SIG-M5 (cell line): ENCODE results near the gene STARD13.

Experiments used
- DNase-seq: peaks from one replicate; lab custom pipeline; 2025; lab: John Stamatoyannopoulos, UW

The STARD13 gene

DNA sequence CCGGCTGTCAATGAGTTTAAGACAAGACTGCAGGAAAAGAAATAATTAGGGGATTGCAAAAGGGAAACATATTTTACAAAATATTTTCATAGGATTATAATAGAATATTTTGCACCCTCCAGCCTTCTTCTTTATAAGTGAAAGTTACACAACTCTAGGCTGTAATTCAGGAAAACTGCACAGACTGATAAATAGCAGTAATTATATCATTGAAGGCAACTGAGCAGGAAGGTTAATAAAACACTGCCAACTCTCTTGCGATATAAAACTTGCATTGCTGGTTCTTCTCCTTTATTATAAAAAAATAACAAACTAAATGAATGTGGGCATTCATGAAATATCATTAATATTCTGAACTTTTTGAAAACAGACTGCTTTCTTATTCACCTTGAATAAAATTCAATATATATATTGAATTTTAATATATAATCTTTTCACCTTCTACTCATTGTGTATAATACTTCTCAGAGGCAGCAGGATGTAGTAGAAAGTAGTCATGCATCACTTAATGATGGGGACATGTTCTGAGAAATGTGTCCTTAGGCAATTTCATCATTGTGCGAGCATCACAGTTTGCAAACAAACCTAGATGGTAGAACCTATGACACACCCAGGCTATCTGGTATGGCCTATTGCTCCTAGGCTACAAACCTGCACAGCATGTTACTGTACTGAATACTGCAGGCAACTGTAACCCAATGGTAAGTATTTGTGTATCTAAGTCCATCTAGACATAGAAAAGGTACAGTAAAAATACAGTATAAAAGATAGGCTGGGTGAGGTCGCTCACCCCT is 24.9 kb upstream of the STARD13 start:
- DNase-seq: no peak

DNA sequence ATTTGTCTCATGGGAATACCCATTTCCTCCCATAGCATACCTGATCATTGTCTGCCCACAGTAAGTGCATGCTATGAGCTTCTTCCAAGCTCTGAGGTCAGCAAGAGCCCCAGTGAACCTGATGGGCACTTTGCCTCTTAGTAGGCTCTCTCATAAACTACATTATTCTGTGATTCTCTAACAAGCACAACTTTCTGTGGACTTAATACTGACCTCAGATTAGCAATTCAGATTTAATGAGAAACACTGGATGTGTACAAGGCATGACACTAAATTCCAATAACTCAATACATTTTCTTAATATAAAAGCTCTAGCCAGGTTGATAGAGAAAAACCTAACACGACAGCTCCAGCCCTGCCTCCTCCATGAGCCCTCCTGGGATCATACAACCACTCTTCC is 23.3 kb upstream of the STARD13 start:
- no peak for DNase-seq

DNA sequence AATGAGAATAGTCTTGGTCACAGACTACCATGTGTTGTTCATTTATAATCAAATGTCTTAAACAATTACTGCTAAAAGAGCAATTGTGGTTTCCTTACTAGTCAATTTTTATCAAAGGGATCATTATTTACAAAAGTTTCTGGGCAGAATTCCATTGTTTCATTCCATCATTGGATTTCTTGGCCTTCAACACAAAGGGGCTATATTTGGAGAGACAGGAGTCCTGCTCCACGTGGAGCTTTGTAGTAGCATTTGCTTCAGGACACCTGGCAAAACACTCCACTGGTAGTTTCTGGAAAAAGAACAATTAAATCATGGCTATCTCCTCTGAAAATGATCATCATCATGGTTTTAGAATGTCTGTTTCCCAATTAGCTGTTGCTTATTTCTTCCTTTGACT is 22.3 kb upstream of the STARD13 start:
- no peak for DNase-seq

DNA sequence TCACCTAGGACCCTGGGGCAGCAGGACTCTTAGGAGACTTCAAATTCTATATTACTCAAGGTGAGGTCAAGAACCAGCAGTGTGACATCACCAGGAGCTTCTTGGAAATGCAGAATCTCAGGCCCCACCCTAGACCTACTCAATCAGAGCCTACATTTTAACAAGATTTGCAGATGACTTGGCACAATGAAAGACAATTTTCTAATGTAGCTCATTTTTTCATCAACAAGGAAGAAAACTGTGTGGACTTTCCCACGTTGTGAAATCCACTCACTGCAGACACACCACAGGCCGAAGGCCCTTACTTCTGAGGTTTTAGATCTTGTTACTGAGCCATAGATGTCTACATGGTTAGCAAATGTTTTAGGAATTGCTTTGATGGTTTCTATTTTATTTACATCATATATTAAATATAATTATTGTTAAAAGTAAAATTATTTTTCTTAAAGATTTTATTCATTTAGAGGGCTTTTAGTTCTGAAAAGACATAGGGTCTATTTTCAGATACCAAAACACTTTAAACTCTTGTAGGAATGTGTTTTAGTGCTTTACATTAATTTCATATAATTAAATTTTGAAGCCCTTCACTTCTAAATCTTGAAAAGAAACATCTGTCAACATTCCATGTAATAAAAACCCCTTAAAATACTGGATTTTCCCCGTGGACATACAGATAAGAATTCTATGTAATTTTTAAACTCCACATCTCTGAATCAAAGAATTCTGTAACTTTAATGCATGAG is 18.5 kb upstream of the STARD13 start:
- DNase-seq: no peak

DNA sequence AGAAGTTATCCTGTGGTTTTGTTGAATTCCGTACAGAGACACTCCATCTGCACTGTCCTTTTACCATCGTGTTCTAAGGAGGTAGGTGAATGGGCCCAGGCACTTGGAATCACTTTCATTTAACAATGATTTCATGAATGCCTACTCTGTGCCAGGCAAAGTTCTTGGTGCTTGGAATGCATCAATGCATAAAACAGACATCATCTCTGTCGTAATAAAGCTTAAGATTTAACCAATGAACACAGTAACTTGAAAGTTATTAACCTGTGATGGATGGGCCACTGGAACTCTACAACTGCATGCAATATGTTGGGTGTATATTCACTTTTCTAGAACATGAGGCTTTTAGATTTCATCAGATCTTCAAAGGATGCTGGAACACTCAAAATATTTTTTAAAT is 14.1 kb upstream of the STARD13 start:
- no peak for DNase-seq

DNA sequence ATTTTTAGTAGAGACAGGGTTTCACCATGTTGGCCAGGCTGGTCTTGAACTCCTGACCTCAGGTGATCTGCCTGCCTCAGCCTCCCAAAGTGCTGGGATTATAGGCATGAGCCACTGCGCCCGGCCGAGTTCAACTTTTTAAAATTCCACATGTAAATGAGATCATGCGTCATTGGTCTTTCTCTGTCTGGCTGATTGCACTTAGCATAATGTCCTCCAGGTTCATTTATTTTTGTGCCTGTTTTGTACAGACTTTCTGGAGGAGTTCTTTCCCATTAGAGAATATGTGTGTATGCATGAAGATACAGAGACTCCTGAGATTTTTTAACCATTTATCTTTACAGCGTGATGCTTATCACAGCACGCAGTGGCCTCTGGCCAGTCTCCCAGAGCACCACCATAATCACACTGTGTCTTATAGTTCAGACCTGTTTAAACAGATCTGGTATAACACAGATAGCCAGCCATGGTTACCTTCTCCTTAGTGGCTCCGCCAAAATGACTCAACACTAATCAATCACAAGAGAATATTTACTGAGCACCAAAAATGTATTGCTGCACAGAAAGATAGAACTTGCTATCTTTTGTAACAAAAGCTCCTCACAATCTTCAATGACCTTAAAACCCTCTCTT is 11.4 kb upstream of the STARD13 start:
- no peak for DNase-seq

DNA sequence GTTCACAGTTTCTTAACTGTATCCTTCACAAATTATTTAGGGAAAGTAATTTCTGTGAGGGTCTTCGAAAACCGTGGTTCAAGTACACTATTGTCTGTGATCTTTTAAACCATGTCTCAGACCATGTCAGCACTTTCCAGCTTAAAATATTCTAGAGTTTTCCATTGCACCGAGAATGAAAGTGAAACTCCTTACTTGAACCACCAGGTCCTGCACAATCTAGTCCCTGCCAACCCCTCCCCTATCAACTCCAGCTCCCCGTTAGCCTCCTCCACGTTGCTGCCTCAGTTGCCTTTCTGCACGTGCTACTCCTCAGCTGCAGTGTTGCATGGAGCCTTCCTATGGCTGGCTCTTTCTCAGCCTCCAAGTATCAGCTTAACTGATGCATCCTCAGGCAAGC is 7.2 kb upstream of the STARD13 start:
- DNase-seq: no peak

DNA sequence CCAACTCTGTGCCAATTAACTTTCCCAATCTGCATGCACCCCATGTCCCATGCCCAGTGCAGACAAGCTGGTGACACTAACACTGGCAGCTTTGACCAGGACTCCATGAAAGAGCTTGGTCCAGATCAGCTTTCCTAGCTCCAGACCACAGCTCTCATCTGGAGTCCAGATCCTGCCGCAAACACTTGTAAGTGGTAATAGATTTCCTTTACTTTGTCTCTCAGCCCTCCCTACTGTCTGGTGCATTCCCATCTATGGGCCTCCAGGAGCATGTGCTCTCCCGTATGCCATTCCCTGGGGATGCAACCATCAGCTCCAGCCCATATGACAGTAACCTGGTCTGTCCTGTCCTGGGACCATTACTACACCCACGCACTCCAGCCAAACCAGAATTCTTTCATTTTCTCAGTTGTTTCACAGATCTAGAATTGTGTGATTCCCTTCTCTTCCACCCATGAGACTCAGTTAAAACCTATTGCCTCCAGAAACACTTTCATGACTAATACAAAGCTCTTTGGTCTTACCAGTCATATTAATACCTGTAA is 4.9 kb upstream of the STARD13 start:
- no peak for DNase-seq

DNA sequence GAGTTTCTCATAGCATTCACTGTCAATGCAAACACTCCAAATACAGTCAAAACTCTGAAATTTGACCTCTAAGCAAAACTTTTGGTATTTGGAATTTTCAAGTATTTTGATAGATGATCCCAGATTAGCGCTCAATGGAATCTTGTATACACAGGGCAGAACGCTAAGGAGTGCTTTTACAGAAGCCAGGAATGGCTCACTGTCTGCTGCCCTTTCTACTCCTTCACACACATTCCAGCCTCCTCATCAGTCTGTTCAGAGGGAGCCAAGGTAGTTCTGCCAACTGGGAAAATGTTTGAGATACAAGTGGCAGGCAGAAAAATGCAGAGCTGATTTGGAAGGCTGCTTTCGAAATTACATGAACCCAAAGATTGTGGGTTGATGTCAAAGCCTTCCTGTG is 4.4 kb upstream of the STARD13 start:
- DNase-seq: no peak

DNA sequence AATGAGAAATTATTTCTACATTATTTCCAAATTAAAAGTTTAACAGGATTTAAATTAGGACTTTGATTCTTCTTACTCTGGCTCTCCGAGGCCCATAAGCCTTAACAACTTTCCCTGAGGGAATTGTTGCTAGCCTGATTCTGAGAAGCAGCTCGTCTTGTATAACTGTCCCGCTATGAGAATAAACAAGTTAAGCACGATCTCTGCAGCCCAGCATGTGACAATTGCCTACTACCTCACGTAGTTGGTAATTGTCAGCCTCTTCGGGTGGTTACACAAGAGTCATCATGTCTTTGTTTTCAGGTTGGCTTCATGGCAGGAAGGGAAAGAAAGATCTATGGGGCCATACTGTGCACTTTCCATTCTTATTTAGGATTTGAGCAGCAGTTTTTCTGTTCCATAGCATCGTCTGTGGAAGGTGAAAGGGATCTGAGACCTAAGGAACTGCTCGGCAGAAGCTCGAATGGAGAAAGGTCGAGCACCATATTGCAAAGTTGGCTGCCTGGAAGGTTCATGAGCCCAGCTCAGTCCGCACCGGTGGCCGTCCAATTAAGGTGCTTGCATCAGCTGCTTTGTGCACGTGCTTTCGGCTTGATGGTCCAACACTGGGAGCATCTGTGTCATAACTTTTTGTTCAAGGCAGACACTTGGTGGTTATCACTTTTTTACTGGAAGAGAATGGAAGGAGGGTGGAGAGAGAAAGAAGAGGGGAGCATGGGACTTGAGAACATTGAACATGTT is 1.8 kb upstream of the STARD13 start:
- DNase-seq: no peak

DNA sequence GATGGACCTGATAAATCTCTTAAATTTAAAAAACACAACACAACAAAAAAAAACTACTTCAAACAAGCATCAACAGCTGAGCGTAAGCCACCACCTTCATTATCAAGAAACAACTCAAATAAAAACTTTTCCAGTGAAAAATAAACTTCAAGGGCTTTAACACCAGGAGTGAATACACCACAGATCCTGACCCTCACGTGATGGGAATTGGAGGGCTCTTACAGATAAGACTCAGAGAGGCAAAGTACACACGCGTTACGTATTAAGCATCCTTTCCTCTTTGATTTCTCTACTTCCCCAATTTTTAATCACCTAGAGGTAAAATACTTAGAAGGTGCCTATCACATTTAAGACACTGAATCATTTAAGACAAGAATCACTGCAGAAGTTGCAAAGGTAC is 573 bp upstream of the STARD13 start:
- DNase-seq: no peak

DNA sequence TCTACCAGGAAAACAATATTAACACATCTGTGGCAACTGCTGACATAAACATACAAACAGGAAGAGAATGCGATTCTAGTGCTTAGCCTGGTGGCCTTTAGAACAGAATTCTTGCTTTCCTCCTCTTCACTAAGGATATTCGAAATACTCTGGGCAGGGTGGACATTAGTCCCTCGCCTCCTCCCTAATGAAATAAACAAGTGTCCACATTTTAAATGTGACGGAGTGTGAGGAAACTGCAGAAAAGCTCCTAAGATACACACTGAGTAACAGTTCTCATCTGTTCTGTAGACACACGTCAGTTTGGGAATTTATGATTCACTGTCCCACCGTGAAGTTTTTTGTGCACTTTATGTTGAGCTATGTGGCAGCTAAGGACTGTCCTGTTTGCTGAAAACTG is 639 bp downstream of the STARD13 start:
- no peak for DNase-seq

DNA sequence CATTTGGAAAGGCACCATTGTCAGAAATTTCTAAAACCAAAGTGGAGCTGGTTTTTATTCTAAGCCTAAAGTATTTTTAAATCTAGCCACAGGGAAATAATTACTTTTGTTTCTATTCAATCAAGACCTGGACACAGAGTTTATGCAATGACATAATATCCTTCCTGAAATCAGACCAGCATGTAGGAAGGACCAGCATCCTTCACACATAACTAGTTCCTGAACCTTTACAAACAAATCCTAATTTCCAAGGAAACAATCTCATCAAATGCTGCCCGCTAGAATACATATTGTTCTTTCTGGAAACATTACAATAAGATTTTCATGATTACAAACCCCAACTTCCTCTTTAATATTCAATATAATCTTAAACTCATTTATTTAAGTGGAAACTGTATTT is 1.5 kb downstream of the STARD13 start:
- no peak for DNase-seq

DNA sequence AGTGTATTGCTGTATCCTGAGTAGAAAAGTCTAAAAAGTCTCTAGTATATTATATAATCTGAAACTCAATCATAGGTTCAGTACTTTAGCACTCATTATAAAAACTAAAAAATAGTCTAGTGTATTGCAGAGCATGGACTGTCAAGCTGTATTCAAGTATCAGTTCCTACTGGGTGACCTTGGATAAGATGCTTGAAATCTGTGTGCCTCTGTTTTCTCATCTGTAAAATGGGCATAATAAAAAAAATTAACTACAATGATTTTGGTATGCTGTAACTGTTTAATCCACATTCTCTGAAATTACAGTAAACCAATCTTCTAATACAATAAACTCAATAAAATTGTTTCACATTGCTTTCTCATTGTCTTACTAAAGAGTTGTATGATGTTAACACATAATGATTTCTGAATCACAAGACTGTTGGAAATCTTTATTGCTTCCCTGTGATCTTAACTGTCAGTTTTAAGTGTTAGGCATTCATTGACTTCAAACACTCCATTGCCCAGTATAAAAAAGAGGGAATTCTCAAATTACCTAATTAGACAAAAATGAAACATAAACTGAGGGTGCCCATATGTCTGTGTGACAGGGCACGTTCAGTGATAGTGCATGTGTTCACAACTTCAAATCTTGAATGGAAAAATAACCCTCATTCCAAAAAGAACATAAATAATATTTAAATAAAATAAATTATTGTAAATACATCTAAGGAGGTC is 2.2 kb downstream of the STARD13 start:
- DNase-seq: no peak

DNA sequence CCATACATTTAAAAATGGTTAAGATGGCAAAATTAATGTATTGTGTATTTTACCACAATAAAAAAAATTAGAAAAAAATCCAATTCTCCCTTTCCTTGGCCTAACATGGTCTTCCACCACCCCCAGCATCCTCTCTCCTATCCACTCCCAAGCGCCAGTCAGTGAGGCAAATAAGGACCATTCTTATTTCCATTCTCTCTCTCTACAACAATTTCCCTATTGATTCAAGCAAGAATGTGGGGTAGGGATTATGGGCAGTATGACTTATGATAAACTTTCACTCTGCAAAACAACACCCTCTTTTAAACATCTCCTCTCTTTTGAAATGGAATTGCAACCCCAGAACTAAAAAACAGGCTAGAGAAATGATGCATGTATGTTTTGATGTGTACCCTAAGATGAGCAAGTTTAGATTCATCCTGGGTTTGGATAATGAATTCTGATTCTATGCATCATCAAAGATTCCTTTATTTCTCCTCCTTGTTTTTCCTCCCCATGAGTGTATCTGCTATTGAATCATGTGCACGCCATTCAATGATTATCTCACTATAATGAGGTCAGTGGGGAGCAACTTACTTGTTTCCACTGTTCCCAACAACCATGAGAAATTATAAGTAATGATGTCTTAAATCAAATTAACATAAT is 3.5 kb downstream of the STARD13 start:
- no peak for DNase-seq

DNA sequence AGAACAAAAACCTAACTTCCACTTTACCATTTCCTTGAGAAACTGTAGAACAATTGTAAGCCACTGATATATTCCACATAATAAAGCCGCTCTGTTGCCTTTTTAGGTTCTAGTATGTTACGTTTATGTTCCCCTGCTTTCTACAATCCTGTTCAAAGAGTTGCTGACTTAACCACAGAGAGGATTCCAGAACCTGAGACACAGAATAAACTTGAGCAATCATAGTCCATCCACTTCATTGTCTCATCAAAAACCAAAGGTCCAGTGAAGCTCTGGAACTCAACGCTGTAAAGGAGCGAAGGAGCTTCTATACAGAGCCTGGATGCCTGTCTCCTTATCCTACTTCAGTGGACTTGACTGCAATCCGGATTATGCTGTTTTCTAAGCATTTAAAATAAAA is 4.6 kb downstream of the STARD13 start:
- DNase-seq: no peak

DNA sequence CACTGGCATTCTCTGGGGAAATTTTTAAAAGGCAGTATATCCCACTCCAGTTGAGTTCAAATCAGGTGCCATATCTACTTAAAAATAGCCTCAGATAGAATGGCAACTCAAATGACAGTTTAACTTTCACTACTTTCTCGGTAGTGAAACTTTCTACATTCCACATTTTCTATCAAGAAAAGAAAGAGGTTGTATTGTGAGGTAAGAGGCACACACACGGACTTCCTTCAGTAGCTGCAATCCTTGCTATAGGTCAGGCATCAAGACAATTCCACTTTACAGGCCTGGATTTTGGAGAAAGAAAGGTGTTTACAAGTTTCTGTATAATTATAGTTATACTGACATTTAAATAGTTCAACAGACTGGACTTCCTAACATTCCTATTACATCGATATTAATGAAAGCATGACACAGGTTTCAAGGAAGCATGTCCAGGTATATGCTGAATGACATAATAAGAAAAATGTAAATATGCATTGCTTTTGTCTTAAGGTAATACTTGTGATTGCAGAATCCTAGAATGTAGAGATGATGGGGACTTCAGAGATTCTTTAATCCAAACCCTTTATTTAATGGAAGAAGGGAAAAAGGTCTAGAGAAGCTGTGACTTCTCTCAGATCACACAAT is 5.2 kb downstream of the STARD13 start:
- DNase-seq: no peak

DNA sequence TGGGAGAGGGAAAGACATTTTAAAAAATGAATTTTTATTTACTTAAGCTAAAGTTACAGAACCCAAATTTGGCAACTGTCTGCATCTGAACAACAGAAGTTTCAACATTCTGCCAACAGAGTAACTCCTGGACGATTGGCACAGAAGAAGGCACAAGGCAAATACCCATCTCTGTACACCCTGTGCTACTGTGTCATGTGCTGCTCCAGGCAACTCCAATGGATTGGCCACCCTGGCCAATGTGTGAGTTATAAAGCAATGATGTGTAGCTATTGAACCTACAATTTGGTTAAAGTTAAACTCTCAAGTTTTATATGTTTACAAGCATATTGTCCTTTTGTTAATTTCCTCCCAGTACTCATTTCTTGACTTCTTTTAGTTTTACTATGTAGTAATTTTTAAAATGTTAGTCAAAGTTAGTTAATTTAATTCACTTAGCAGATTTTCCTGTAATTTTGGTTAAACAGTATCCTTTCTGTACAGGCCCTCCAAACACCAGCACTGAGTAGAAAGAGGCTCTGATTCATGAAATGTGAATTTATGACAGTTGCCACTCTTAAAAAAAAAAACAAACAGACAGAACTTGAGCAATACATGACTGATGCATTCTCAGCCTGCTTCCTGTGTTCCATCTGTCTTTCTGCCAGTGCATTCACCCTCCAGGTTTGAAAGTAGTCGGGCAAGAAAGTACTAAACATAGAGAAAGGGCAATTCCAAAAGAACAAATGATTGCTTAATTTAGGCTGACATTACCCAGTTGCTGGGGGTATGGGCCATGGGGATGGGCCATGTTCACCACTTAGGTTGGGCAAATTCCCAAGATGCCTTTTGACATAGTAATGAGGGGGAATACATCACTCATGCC is 5.9 kb downstream of the STARD13 start:
- DNase-seq: no peak

DNA sequence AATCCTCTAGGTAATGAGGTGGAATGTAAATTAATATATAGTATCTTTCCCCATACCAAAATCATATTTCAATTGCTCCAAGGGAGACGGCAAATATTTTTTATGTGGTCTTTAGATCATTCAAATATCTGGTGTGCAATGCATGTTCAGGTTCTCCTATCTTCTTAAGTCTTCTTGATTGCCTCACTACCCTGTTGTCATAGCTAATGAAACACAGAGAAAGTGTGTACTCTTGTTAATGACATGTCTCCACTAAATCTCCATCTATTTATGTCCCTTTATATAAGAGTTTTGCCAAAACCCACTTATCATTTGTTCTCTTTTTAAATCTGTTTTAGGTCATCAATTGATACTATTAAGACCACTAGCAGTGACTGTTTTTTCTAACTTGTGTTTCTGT is 6.6 kb downstream of the STARD13 start:
- no peak for DNase-seq

DNA sequence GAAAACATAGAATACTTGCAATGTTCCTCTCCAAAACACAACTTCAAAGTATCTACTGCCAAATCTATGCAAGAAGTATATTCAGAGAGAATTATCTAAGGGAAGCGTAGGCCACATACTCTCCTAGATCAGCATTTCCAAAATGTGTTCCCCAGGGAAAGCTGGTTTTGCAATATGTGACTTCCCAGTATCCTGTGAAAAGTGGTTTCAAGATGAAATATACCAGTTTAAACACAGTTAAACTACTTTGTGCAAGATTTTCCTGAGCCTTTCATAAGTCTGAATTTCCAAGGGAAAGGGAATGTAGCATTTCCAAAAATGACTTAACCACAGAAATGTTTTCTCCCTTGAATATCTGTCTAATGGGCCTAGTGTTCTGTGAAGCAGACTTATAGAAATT is 7.6 kb downstream of the STARD13 start:
- DNase-seq: no peak
